Testis (tissue), 5 donors: ENCODE measurements around the gene RSF1. TPM values are rescaled to one million over a fixed set of nuclear protein-coding genes. Genes with fewer than 3 reads are reported as not detected.

Source experiments
- DNase-seq: peaks from one replicate; pipeline ENCODE4 v3.0.0-alpha.2; 2019
- H3K27ac ChIP-seq, 2 donors: fragments of 200-600 bp; sonication (generic); one replicate each; pipeline ENCODE4 v1.5.1; 2019
- H3K27me3 ChIP-seq: fragments of 200-600 bp; sonication (generic); one replicate; pipeline ENCODE4 v1.5.1; 2019
- H3K36me3 ChIP-seq: fragments of 200-600 bp; sonication (generic); one replicate; pipeline ENCODE4 v1.5.1; 2017; ENCODE audit warnings: low read depth; ENCODE audit errors: missing control alignments
- H3K4me1 ChIP-seq: fragments of 200-600 bp; sonication (generic); one replicate; pipeline ENCODE4 v1.5.1; 2019
- H3K4me3 ChIP-seq, 2 donors: fragments of 200-600 bp; sonication (generic); one replicate each; pipeline ENCODE4 v1.5.1; 2017 to 2019
- H3K9me3 ChIP-seq: fragments of 200-600 bp; sonication (generic); one replicate; pipeline ENCODE4 v1.5.1; 2017
- POLR2A ChIP-seq: fragments of 450-650 bp; IDR thresholded peaks from one replicate; pipeline ENCODE4 v1.6.1; 2017; ENCODE audit warnings: antibody characterized with exemption, mild to moderate bottlenecking, moderate library complexity
- WGBS, 2 donors: methylation state at CpG; one replicate each; pipeline ENCODE4 v1.1.5; 2018; 5-methylcytosine and 5-hydroxymethylcytosine counted together
- intact Hi-C: fragments of 100-400 bp; cut with DNase I; formaldehyde crosslinking; loops from one replicate; pipeline ENCODE4 v1.15.1; 2023; ENCODE audit warnings: low total_unique reads
- long read RNA-seq, 2 donors: transcript quantifications; one replicate each; lab custom pipeline, GENCODE V29; 2026
- polyA plus RNA-seq: library from polyadenylated mRNA; stranded (reverse); fragments of 350-450 nt; fragmentation: Illumina TruSeq; extraction: RNeasy Lipid Tissue Mini Kit (QIAGEN cat#74804); gene quantifications from one replicate; pipeline ENCODE4 v1.2.3, GENCODE V29; 2014; ENCODE audit warnings: low read depth, low replicate concordance; ENCODE audit not compliant: insufficient read depth
- total RNA-seq, 2 donors: library from RNA; depleted of rRNA; stranded (reverse); fragments of >200 nt; gene quantifications; one replicate each; pipeline ENCODE4 v1.2.3, GENCODE V29; 2016
- TF ChIP-seq, protein P1 (sequence below), 3 experiments: fragments of 450-650 bp in 2 of 3; fragments of 200-600 bp in 1 of 3; sonication (generic) in 1 of 3; IDR thresholded peaks; one replicate each; pipeline ENCODE4 v1.5.1; 2016 to 2019; ENCODE audit warnings: antibody characterized with exemption in 3 of 3, mild to moderate bottlenecking in 2 of 3, moderate library complexity in 1 of 3

RSF1 gene, protein sequence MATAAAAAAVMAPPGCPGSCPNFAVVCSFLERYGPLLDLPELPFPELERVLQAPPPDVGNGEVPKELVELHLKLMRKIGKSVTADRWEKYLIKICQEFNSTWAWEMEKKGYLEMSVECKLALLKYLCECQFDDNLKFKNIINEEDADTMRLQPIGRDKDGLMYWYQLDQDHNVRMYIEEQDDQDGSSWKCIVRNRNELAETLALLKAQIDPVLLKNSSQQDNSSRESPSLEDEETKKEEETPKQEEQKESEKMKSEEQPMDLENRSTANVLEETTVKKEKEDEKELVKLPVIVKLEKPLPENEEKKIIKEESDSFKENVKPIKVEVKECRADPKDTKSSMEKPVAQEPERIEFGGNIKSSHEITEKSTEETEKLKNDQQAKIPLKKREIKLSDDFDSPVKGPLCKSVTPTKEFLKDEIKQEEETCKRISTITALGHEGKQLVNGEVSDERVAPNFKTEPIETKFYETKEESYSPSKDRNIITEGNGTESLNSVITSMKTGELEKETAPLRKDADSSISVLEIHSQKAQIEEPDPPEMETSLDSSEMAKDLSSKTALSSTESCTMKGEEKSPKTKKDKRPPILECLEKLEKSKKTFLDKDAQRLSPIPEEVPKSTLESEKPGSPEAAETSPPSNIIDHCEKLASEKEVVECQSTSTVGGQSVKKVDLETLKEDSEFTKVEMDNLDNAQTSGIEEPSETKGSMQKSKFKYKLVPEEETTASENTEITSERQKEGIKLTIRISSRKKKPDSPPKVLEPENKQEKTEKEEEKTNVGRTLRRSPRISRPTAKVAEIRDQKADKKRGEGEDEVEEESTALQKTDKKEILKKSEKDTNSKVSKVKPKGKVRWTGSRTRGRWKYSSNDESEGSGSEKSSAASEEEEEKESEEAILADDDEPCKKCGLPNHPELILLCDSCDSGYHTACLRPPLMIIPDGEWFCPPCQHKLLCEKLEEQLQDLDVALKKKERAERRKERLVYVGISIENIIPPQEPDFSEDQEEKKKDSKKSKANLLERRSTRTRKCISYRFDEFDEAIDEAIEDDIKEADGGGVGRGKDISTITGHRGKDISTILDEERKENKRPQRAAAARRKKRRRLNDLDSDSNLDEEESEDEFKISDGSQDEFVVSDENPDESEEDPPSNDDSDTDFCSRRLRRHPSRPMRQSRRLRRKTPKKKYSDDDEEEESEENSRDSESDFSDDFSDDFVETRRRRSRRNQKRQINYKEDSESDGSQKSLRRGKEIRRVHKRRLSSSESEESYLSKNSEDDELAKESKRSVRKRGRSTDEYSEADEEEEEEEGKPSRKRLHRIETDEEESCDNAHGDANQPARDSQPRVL (N-terminal part only)
- total RNA-seq, result 100 to 1,000 TPM in 1 of 2 donors, 10 to 100 TPM in 1; 94.6 to 168 TPM
- 17.7 TPM for polyA plus RNA-seq
- long read RNA-seq, donor 1, full-length matches to known transcripts, result 13 of 13 reads
- long read RNA-seq, donor 1, partial matches to known transcripts, result 0 of 13 reads
- long read RNA-seq, donor 1, other reads (novel, unspliced or antisense), result 0 of 13 reads
- long read RNA-seq, donor 2, transcript RSF1-206 (6 exons, 2,107 nt), result major isoform, 11 of 115 reads
- long read RNA-seq, donor 2, partial matches to known transcripts, result 34 of 115 reads
- long read RNA-seq, donor 2, other reads (novel, unspliced or antisense), result 65 of 115 reads

DNA sequence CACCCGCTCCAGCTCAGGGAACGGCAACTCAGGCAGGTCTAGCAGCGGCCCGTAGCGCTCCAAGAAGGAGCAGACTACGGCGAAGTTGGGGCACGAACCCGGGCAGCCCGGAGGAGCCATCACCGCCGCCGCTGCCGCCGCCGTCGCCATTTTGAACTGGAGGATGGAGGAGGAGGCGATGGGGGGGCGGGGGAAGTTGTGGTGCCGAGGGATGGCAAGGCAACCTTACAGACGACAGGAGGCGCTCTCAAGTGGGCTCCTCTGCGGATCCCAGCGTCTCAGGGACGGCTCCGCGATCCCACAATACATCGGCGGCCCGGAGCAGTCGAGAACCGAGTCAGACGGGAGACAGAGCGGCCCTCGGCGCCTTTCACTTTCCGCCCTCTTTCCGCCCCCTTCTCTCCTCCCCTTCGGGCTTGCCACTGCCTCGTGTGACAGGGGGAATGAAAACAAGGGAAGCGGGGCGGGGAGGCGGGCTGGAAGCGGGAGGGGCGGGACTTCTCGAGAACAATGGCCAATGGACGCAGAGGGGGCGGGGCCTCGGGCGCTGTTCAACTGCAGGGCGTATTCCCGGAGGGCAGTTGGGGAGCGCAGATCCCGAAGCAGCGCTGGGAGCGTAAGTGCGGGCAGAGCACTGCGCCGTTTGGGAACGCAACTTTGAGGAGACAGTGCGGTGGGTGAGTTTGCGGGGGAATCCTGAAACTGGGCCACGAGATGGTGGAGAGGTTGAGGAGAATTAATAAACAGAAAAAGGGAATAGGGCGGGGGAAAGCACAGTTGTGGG lies at the start of gene RSF1, which contains the start of gene AAMDC:
RSF1 (minus strand) TSS at position 158 of the 784 bp plus-strand sequence; CDS start at position 150, 8 bp downstream.
AAMDC (plus strand) TSS at position 580 of the 784 bp plus-strand sequence. CDS start 21,353 bp downstream, outside the sequence.
- H3K4me3 ChIP-seq, result peak within 1 kb of the TSS; percentile 84 to 100
- DNase-seq, result peak; percentile 100
- no peaks in the 10 kb centered on the region for H3K27me3 ChIP-seq
- H3K36me3 ChIP-seq, result no peaks in the 10 kb centered on the region
- H3K27ac ChIP-seq, result peak within 1 kb of the TSS; percentile 94 to 98
- no peaks in the 10 kb centered on the region for H3K9me3 ChIP-seq
- WGBS, 2 donors, result 1% methylated on average over 24 to 60 of the region's 64 CpGs
- intact Hi-C loops, result loop anchor here (10.0 kb wide), 1 partner anchor 174 kb away; the partner anchor contains the start of gene INTS4
- peaks cover 18% of the 10 kb centered on the region for H3K4me1 ChIP-seq
- TF ChIP-seq, protein P1, sequence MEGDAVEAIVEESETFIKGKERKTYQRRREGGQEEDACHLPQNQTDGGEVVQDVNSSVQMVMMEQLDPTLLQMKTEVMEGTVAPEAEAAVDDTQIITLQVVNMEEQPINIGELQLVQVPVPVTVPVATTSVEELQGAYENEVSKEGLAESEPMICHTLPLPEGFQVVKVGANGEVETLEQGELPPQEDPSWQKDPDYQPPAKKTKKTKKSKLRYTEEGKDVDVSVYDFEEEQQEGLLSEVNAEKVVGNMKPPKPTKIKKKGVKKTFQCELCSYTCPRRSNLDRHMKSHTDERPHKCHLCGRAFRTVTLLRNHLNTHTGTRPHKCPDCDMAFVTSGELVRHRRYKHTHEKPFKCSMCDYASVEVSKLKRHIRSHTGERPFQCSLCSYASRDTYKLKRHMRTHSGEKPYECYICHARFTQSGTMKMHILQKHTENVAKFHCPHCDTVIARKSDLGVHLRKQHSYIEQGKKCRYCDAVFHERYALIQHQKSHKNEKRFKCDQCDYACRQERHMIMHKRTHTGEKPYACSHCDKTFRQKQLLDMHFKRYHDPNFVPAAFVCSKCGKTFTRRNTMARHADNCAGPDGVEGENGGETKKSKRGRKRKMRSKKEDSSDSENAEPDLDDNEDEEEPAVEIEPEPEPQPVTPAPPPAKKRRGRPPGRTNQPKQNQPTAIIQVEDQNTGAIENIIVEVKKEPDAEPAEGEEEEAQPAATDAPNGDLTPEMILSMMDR (IDR thresholded peaks at IDR 0.05), result peak; percentile 22 to 68 (median 60)
- peak; percentile 64 for TF ChIP-seq POLR2A

DNA sequence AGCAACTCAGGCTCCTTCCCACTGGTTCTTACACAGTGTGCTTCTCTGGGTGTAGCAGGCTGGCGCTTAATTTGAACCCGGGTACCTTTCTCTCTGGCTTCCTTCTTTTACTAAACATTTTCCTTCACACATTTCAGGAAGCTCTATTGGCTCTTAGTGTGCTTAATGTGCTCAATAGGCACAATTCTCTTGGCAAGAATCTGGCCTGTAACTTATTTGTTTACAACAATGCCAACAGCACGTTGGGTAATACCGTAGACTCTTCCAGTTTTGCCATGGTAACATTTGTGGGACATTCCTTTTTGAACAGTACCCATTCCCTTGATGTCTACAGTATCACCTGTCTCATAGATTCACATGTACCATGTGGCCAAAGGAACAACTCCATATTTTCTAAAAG lies 48.2 kb upstream of the RSF1 start:
- no peaks in the 10 kb centered on the region for H3K27me3 ChIP-seq
- DNase-seq, result no peak
- WGBS, 2 donors, result 94 to 97% methylated on average over 4 of the region's 4 CpGs
- no peaks in the 10 kb centered on the region for H3K4me1 ChIP-seq
- TF ChIP-seq, protein P1 (IDR thresholded peaks at IDR 0.05), result no peak
- no peak for TF ChIP-seq POLR2A
- intact Hi-C loops, result no loop called here
- no peak overlapping the region for H3K4me3 ChIP-seq
- no peaks in the 10 kb centered on the region for H3K36me3 ChIP-seq
- H3K27ac ChIP-seq, result no peak overlapping the region
- no peaks in the 10 kb centered on the region for H3K9me3 ChIP-seq

DNA sequence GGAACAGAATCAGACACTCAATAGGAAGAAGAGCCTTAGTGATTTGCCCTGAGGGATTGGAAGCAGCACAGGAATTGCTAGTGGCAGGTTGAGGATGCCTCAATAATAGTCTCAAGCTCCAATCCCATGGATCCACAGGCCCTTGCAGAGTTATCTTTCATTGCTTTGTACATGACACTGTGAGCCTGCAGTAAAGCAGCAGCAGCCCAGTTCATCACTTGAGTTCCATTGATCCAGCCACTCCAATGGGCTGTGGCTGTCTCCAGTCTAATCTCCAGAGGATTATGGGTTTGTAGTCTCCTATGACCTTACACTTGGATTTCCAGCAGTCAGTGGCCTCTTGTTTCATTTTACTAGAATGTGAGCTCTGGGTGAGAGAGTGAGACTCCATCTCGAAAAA lies 45.8 kb upstream of the RSF1 start:
- no peaks in the 10 kb centered on the region for H3K4me1 ChIP-seq
- no peak for DNase-seq
- intact Hi-C loops, result no loop called here
- 77 to 93% methylated on average over 1 of the region's 1 CpG for WGBS, 2 donors
- no peaks in the 10 kb centered on the region for H3K9me3 ChIP-seq
- no peak overlapping the region for H3K4me3 ChIP-seq
- H3K27ac ChIP-seq, result no peak overlapping the region
- no peaks in the 10 kb centered on the region for H3K27me3 ChIP-seq
- TF ChIP-seq, protein P1 (IDR thresholded peaks at IDR 0.05), result no peak
- H3K36me3 ChIP-seq, result no peaks in the 10 kb centered on the region
